ENCODE results near the gene HDAC4. TPM values are rescaled to one million over a fixed set of nuclear protein-coding genes. Genes with fewer than 3 reads are reported as not detected.

The HDAC4 gene
- total RNA-seq, 1 experiment from 2014 or later: 47.6 TPM

DNA sequence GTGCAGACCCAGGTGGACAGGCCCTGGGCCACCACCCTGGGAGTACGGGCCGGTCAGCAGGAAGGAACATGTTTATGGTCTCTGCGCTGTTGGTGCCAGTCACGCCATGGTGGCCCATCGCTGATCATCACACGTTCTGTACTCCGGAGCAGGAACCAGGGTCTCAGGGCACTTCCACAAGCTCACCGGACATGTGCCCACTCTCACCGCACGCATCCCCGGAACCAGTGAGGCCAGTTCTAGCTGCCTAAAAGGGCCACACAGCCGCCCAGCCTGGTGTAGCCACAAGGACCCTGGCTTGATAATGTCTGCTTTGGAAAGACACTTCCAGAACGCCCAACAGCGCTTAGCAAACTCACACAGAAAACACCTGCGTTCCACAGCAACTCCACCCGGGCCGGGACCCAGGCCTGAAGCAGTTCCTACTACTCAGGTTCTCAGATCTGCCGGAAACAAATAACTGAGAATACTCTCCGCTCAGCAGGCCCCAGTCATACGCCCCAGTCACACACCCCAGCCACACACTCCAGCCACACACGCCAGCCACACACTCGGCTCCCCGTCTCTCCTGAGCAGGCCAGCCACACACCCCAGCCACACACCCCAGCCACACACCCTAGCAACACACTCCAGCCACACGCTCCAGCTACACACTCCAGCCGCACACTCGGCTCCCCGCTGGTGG is 123.3 kb downstream of the HDAC4 start:
- Histone ChIP-seq H3K4me1 (ENCODE audit: control insufficient read depth in 1 of 2, insufficient read depth in 2 of 2, low read length in 2 of 2) (peaks cover 74 to 93% of the 10 kb centered on the region in 2 experiments), H3K4me3 (replicated peaks in 1 of 2; ENCODE audit: low read depth in 1 of 2, low read length in 2 of 2) (no peak overlapping the region), H4K20me1 (ENCODE audit: insufficient read depth) (no peaks in the 10 kb centered on the region), H3K36me3 (ENCODE audit: control insufficient read depth in 1 of 2, insufficient read depth in 2 of 2, low read length in 2 of 2) (no peaks in the 10 kb centered on the region), H3K27ac (ENCODE audit: low read depth, low read length) (peak overlapping the region; percentile 84), H3K9me2 (ENCODE audit: insufficient read depth) (no peaks in the 10 kb centered on the region), H3K79me2 (ENCODE audit: insufficient read depth, low read length) (peaks cover 51% of the 10 kb centered on the region), H2AFZ (ENCODE audit: low read depth, low read length, poor library complexity, severe bottlenecking) (no peak overlapping the region), H3K27me3 (ENCODE audit: insufficient read depth, low read length) (no peaks in the 10 kb centered on the region), H3K9ac (ENCODE audit: low read length) (peak overlapping the region; percentile 81), H3K4me2 (ENCODE audit: low read length) (peak overlapping the region; percentile 94), H3K9me3 (ENCODE audit: control insufficient read depth in 1 of 2, insufficient read depth in 1 of 2, low read depth in 1 of 2, low read length in 2 of 2) (no peaks in the 10 kb centered on the region)
- no peak for TF ChIP-seq ATF3 (IDR thresholded peaks at IDR 0.05)
- ATAC-seq (no peak), DNase-seq (ENCODE audit: low read depth, low spot score) (no peak)
- ChIA-PET RAD21 (ENCODE audit: low non-redundant PET in 1 of 2, low total read pairs in 2 of 2, uncharacterized antibody in 2 of 2, unreplicated experiment in 2 of 2) (no interaction called here), CTCF (no interaction called here), POLR2A (no interaction called here)
- intact Hi-C loops (cut with micrococcal nuclease): no loop called here
- no TSS peak for BruUV-seq (replicated peaks)

DNA sequence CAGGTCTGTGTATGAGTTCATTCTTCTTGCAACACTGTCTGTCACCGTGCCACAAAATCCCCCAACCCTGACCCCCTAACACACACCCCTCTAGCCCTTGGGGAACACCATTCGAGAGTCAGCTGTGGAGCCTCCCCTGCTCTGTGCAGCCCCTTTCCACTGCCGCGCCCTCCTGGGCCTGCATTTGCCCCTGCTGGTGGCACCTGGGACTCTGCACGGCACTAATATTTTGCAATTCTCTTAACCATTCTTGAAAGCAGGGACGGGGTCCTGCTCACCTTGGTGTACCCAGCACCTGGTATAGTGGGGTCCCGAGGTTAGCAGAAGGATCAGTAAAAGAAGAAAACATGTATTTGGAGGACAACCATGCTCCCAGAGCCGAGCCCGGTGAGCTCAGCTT is 124.0 kb downstream of the HDAC4 start:
- H3K27me3 ChIP-seq (ENCODE audit: insufficient read depth, low read length): no peaks in the 10 kb centered on the region
- DNase-seq (ENCODE audit: low read depth, low spot score): no peak
- H3K79me2 ChIP-seq (ENCODE audit: insufficient read depth, low read length): peaks cover 55% of the 10 kb centered on the region
- POLR2A ChIA-PET: no interaction called here
- peaks cover 74 to 100% of the 10 kb centered on the region in 2 experiments for H3K4me1 ChIP-seq (ENCODE audit: control insufficient read depth in 1 of 2, insufficient read depth in 2 of 2, low read length in 2 of 2)
- H3K27ac ChIP-seq (ENCODE audit: low read depth, low read length): peak overlapping the region; percentile 84; the same call in 1 of the 2 replicates
- RAD21 ChIA-PET (ENCODE audit: low non-redundant PET in 1 of 2, low total read pairs in 2 of 2, uncharacterized antibody in 2 of 2, unreplicated experiment in 2 of 2): no interaction called here
- no peaks in the 10 kb centered on the region for H3K9me2 ChIP-seq (ENCODE audit: insufficient read depth)
- H3K9me3 ChIP-seq (ENCODE audit: control insufficient read depth in 1 of 2, insufficient read depth in 1 of 2, low read depth in 1 of 2, low read length in 2 of 2): no peaks in the 10 kb centered on the region
- H2AFZ ChIP-seq (ENCODE audit: low read depth, low read length, poor library complexity, severe bottlenecking): no peak overlapping the region
- H3K4me2 ChIP-seq (ENCODE audit: low read length): peak overlapping the region; percentile 94
- CTCF ChIA-PET: no interaction called here
- TF ChIP-seq, protein P1, sequence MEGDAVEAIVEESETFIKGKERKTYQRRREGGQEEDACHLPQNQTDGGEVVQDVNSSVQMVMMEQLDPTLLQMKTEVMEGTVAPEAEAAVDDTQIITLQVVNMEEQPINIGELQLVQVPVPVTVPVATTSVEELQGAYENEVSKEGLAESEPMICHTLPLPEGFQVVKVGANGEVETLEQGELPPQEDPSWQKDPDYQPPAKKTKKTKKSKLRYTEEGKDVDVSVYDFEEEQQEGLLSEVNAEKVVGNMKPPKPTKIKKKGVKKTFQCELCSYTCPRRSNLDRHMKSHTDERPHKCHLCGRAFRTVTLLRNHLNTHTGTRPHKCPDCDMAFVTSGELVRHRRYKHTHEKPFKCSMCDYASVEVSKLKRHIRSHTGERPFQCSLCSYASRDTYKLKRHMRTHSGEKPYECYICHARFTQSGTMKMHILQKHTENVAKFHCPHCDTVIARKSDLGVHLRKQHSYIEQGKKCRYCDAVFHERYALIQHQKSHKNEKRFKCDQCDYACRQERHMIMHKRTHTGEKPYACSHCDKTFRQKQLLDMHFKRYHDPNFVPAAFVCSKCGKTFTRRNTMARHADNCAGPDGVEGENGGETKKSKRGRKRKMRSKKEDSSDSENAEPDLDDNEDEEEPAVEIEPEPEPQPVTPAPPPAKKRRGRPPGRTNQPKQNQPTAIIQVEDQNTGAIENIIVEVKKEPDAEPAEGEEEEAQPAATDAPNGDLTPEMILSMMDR (IDR thresholded peaks at IDR 0.05 in 2 of 3, conservative IDR thresholded peaks at IDR 0.05 in 1 of 3; ENCODE audit: borderline replicate concordance in 1 of 3, insufficient read depth in 1 of 3, low read depth in 2 of 3, low read length in 2 of 3): peak in 2 of 3 experiments; percentile 29 to 44; a peak in 4 of 6 replicates
- TF ChIP-seq ATF3 (IDR thresholded peaks at IDR 0.05): no peak
- no peak overlapping the region for H3K4me3 ChIP-seq (replicated peaks in 1 of 2; ENCODE audit: low read depth in 1 of 2, low read length in 2 of 2)
- BruUV-seq (replicated peaks): no TSS peak
- intact Hi-C loops (cut with micrococcal nuclease): no loop called here
- H3K9ac ChIP-seq (ENCODE audit: low read length): peak overlapping the region; percentile 81
- no peaks in the 10 kb centered on the region for H3K36me3 ChIP-seq (ENCODE audit: control insufficient read depth in 1 of 2, insufficient read depth in 2 of 2, low read length in 2 of 2)
- no peak for ATAC-seq
- no peaks in the 10 kb centered on the region for H4K20me1 ChIP-seq (ENCODE audit: insufficient read depth)
